NCI-H1092 treated with DMSO at 0.1 percent for 48 hours (cell line): ENCODE results near the gene NFYC.
"Not testable (repeated sequence)": the region's sequence is repeated elsewhere in the genome, so short reads cannot be mapped to it uniquely, and the experiment has no call there.

Experiments
- DNase-seq: peaks from one replicate; lab custom pipeline; 2025; lab: John Stamatoyannopoulos, UW

The NFYC gene

GRCh38 chr1:40665335-40666171, 26.0 kb upstream of the NFYC start, which contains the start of gene RIMS3:
Gene RIMS3 (minus strand): TSS chr1:40665682. CDS start chr1:40641925, 23,757 bp downstream.
- peak; percentile 78 for DNase-seq

GRCh38 chr1:40668769-40669525, 22.6 kb upstream of the NFYC start:
- peak; percentile 89 for DNase-seq

GRCh38 chr1:40673452-40673851, 18.1 kb upstream of the NFYC start:
- DNase-seq: no peak

GRCh38 chr1:40676501-40676900, 15.0 kb upstream of the NFYC start:
- DNase-seq: no peak

GRCh38 chr1:40679165-40679953, 12.1 kb upstream of the NFYC start:
- peak; percentile 58 for DNase-seq

- DNase-seq: no peak
Measured at GRCh38 chr1:40684669-40685068, 6.8 kb upstream of the NFYC start.

GRCh38 chr1:40687059-40687458, 4.4 kb upstream of the NFYC start:
- no peak for DNase-seq

- no peak for DNase-seq
Measured at GRCh38 chr1:40687661-40688060, 3.8 kb upstream of the NFYC start.

- no peak for DNase-seq
Measured at GRCh38 chr1:40689737-40690136, 1.8 kb upstream of the NFYC start.

GRCh38 chr1:40690771-40691537, 550 bp upstream of the NFYC start:
- DNase-seq: no peak

GRCh38 chr1:40692429-40692895, 958 bp downstream of the NFYC start:
- no peak for DNase-seq

- no peak for DNase-seq
Measured at GRCh38 chr1:40693425-40693824, 1.9 kb downstream of the NFYC start.

- no peak for DNase-seq
Measured at GRCh38 chr1:40694353-40694874, 2.9 kb downstream of the NFYC start.

- no peak for DNase-seq
Measured at GRCh38 chr1:40696294-40696693, 4.8 kb downstream of the NFYC start.

GRCh38 chr1:40697436-40697835, 5.9 kb downstream of the NFYC start:
- no peak for DNase-seq

- DNase-seq: no peak
Measured at GRCh38 chr1:40699787-40700186, 8.3 kb downstream of the NFYC start.

- DNase-seq: no peak
Measured at GRCh38 chr1:40701684-40702083, 10.2 kb downstream of the NFYC start.

GRCh38 chr1:40702810-40703209, 11.3 kb downstream of the NFYC start:
- not testable (repeated sequence) for DNase-seq

GRCh38 chr1:40703316-40703715, 11.8 kb downstream of the NFYC start:
- DNase-seq: no peak

GRCh38 chr1:40704817-40705733, 13.6 kb downstream of the NFYC start:
- no peak for DNase-seq
